HepG2 (cell line): ENCODE results near the gene GYS2. TPM values are rescaled to one million over a fixed set of nuclear protein-coding genes. Genes with fewer than 3 reads are reported as not detected.

Source experiments
- ATAC-seq: fragments of 200-7000 bp; cut with Tn5 transposase; 3 replicates; pipeline ENCODE4 v1.9.1; 2020; ENCODE audit warnings: mild to moderate bottlenecking, moderate library complexity
- BruUV-seq: library from RNA; stranded (reverse); fragments of 400-500 nt; replicated peaks from 2 replicates; lab custom pipeline; 2021; lab: Mats Ljungman, UMichigan
- CTCF ChIA-PET: fragments of 300-600 bp; formaldehyde crosslinking; extraction: SDS; loops from one replicate; lab custom pipeline; 2021; ENCODE audit warnings: low total read pairs, inconsistent platforms, low intra/inter-chr PET ratio; lab: Yijun Ruan, JAX
- POLR2A ChIA-PET: fragments of 350-600 bp; sonication (Branson Sonifier 250); formaldehyde crosslinking; loops from one replicate; lab custom pipeline; 2020; ENCODE audit warnings: antibody characterized with exemption, inconsistent platforms; lab: Yijun Ruan, JAX
- DNase-seq: peaks from one replicate; pipeline ENCODE4 v3.0.0-alpha.2; 2015; ENCODE audit warnings: low spot score
- FAIRE-seq: peaks from 3 replicates; lab custom pipeline; 2011; peaks lifted over from hg19 to GRCh38; lab: Jason Lieb, UNC
- H2AFZ ChIP-seq: one replicate; pipeline ENCODE4 v1.6.1; 2011; ENCODE audit warnings: low read length, inconsistent platforms
- H3K27ac ChIP-seq: fragments of 300-600 bp; 3 replicates; pipeline ENCODE4 v1.8.0; 2011; ENCODE audit warnings: mixed run types, mild to moderate bottlenecking, mixed read lengths, low read length, inconsistent platforms; ENCODE audit not compliant: insufficient read depth; ENCODE audit errors: extremely low read length
- H3K27me3 ChIP-seq, 2 experiments: fragments of 200-600 bp in 1 of 2; 2 replicates in 1 of 2; 3 replicates in 1 of 2; pipeline versions ENCODE4 v1.6.0 to v1.8.0; 2011; ENCODE audit warnings: low read length in 2 of 2, mild to moderate bottlenecking in 2 of 2, moderate library complexity in 2 of 2, inconsistent platforms in 1 of 2; ENCODE audit not compliant: insufficient read depth in 2 of 2, control insufficient read depth in 1 of 2
- H3K36me3 ChIP-seq, 2 experiments: fragments of 200-600 bp in 1 of 2; replicated peaks in 1 of 2; 2 replicates in 1 of 2; 3 replicates in 1 of 2; pipeline versions ENCODE4 v1.5.1 to v1.8.0; 2011; ENCODE audit warnings: low read length in 2 of 2, inconsistent platforms in 1 of 2; ENCODE audit not compliant: insufficient read depth in 2 of 2, control insufficient read depth in 1 of 2
- H3K4me1 ChIP-seq: 2 replicates; pipeline ENCODE4 v1.5.1; 2012; ENCODE audit warnings: low read length, inconsistent platforms; ENCODE audit not compliant: insufficient read depth
- H3K4me2 ChIP-seq: 2 replicates; pipeline ENCODE4 v1.6.0; 2011; ENCODE audit warnings: low read depth, low read length, inconsistent platforms
- H3K4me3 ChIP-seq, 3 experiments: fragments of 200-600 bp in 1 of 3; sonication (generic), shearing (Covaris generic) in 1 of 3; replicated peaks in 1 of 3; 2 replicates each; pipeline ENCODE4 v1.5.1; 2011 to 2016; ENCODE audit warnings: low read length in 3 of 3, inconsistent platforms in 2 of 3, low read depth in 2 of 3, mild to moderate bottlenecking in 2 of 3, control low read depth in 1 of 3, mixed read lengths in 1 of 3; ENCODE audit not compliant: insufficient read depth in 1 of 3
- H3K79me2 ChIP-seq: one replicate; pipeline ENCODE4 v1.6.1; 2011; ENCODE audit warnings: low read length, inconsistent platforms; ENCODE audit not compliant: insufficient read depth
- H3K9ac ChIP-seq: 2 replicates; pipeline ENCODE4 v1.6.0; 2011; ENCODE audit warnings: mild to moderate bottlenecking, low read depth, low read length, inconsistent platforms; ENCODE audit not compliant: insufficient read depth
- H3K9me3 ChIP-seq: 2 replicates; pipeline ENCODE4 v1.5.1; 2012; ENCODE audit warnings: mild to moderate bottlenecking, low read length
- H4K20me1 ChIP-seq: 2 replicates; pipeline ENCODE4 v1.6.0; 2011; ENCODE audit warnings: inconsistent platforms, mild to moderate bottlenecking, low read length, moderate library complexity; ENCODE audit not compliant: insufficient read depth
- ARHGAP35 ChIP-seq: sonication (generic); formaldehyde crosslinking; IDR thresholded peaks from 2 replicates; pipeline ENCODE4 v1.9.0; 2022; ENCODE audit warnings: mild to moderate bottlenecking, inconsistent platforms, moderate library complexity, missing genetic modification reagents, borderline replicate concordance
- KDM5A ChIP-seq: fragments of 200-600 bp; sonication (generic); IDR thresholded peaks from 2 replicates; pipeline ENCODE4 v1.7.0; 2018; ENCODE audit warnings: antibody characterized with exemption, mild to moderate bottlenecking, low read length, borderline replicate concordance
- RARG ChIP-seq: sonication (generic); formaldehyde crosslinking; IDR thresholded peaks from 2 replicates; pipeline ENCODE4 v1.4.0; 2020; ENCODE audit warnings: low read depth, mild to moderate bottlenecking, missing genetic modification reagents
- REPIN1 ChIP-seq: sonication (generic); formaldehyde crosslinking; IDR thresholded peaks from 2 replicates; pipeline ENCODE4 v1.8.0; 2022; ENCODE audit warnings: missing genetic modification reagents, low read depth, mild to moderate bottlenecking, borderline replicate concordance
- REST ChIP-seq, 2 experiments: IDR thresholded peaks; 2 replicates each; pipeline ENCODE4 v1.6.1; 2011 to 2012; ENCODE audit warnings: low read length in 2 of 2, borderline replicate concordance in 1 of 2, low read depth in 1 of 2, mild to moderate bottlenecking in 1 of 2, moderate library complexity in 1 of 2
- ZFP37 ChIP-seq: sonication (generic); formaldehyde crosslinking; IDR thresholded peaks from 2 replicates; pipeline ENCODE4 v1.4.0; 2020; ENCODE audit warnings: missing genetic modification reagents, borderline replicate concordance
- ZNF136 ChIP-seq: sonication (generic); formaldehyde crosslinking; IDR thresholded peaks from 2 replicates; pipeline ENCODE4 v1.8.1; 2022; ENCODE audit warnings: low read depth, mild to moderate bottlenecking, moderate library complexity, missing genetic modification reagents
- ZNF263 ChIP-seq: sonication (generic); formaldehyde crosslinking; IDR thresholded peaks from 2 replicates; pipeline ENCODE4 v1.4.0; 2020; ENCODE audit warnings: missing genetic modification reagents
- ZNF264 ChIP-seq: sonication (generic); formaldehyde crosslinking; IDR thresholded peaks from 2 replicates; pipeline ENCODE4 v1.4.0; 2020; ENCODE audit warnings: missing genetic modification reagents
- ZNF362 ChIP-seq: sonication (generic); formaldehyde crosslinking; IDR thresholded peaks from 2 replicates; pipeline ENCODE4 v1.4.0; 2020; ENCODE audit warnings: missing genetic modification reagents, mild to moderate bottlenecking, borderline replicate concordance
- ZSCAN29 ChIP-seq: sonication (generic); formaldehyde crosslinking; conservative IDR thresholded peaks from 2 replicates; pipeline ENCODE4 v1.4.0; 2020; ENCODE audit warnings: mild to moderate bottlenecking, missing genetic modification reagents
- WGBS: methylation state at CpG from one replicate; pipeline ENCODE4 v1.1.6; 2017; ENCODE audit warnings: low lambda C conversion rate; 5-methylcytosine and 5-hydroxymethylcytosine counted together
- in situ Hi-C: cut with HindIII; loops from 2 replicates; pipeline ENCODE4 v1.10.0; 2017; ENCODE audit warnings: low pct_unique_long_range_greater_than_20kb; ENCODE audit not compliant: extremely low pct_ligation_motif_present
- intact Hi-C: fragments of 100-400 bp; cut with micrococcal nuclease; formaldehyde crosslinking; loops from one replicate; pipeline ENCODE4 v1.10.0; 2022; ENCODE audit not compliant: unreplicated experiment
- polyA plus RNA-seq, 8 experiments: library from polyadenylated mRNA; depleted of rRNA in 3 of 8; stranded (reverse) in 7 of 8; unstranded in 1 of 8; fragments of >200 nt; fragmentation: Illumina TruSeq in 4 of 8; extraction: Trizol in 4 of 8; gene quantifications; 2 replicates each; pipeline versions ENCODE4 v1.2.1 to v1.2.3, GENCODE V29; 2011 to 2016; ENCODE audit warnings: low read depth in 4 of 8, missing spikeins in 1 of 8, mixed read lengths in 1 of 8; ENCODE audit not compliant: insufficient read depth in 1 of 8
- total RNA-seq, 5 experiments: library from RNA; depleted of rRNA; stranded (reverse); fragments of >200 nt; fragmentation: Illumina TruSeq; extraction: Trizol; gene quantifications; 2 replicates each; pipeline ENCODE4 v1.2.3, GENCODE V29; 2016; ENCODE audit warnings: low read depth in 1 of 5

GYS2 gene
- total and polyA plus RNA-seq, 2 of the 13 experiments (the other 11 are each of a cell fraction or from before 2014, with no cell fraction given): not detected

- no peak for TF ChIP-seq REST (IDR thresholded peaks at IDR 0.05; ENCODE audit: borderline replicate concordance in 1 of 2, low read depth in 1 of 2, low read length in 2 of 2)
- TF ChIP-seq ZNF264 (CRISPR knock-in tag): no peak
- TF ChIP-seq ZNF136 (CRISPR knock-in tag): no peak
- no peak for TF ChIP-seq KDM5A
- TF ChIP-seq ZFP37 (CRISPR knock-in tag): no peak
- no peak for TF ChIP-seq ZNF263 (CRISPR knock-in tag)
- TF ChIP-seq RARG: no peak
- TF ChIP-seq, all 625 proteins: peak for 0
Observed at GRCh38 chr12:21631367-21631766, 26.7 kb upstream of the GYS2 start (continued).

- no peaks in the 10 kb centered on the region for H3K27me3 ChIP-seq
- no peak overlapping the region for H2AFZ ChIP-seq
- H3K36me3 ChIP-seq: no peaks in the 10 kb centered on the region
- H4K20me1 ChIP-seq: no peaks in the 10 kb centered on the region
- no peak overlapping the region for H3K27ac ChIP-seq
- no peaks in the 10 kb centered on the region for H3K9me3 ChIP-seq
- H3K79me2 ChIP-seq: no peaks in the 10 kb centered on the region
- TF ChIP-seq ZSCAN29 (CRISPR knock-in tag) (no peak), REPIN1 (CRISPR knock-in tag) (no peak), ARHGAP35 (no peak), ZNF362 (CRISPR knock-in tag) (no peak)
- FAIRE-seq (no peak), ATAC-seq (no peak), DNase-seq (no peak)
- CTCF ChIA-PET: no interaction called here
- whole genome bisulfite sequencing: 5% methylated on average over 2 of the region's 2 CpGs
- in situ Hi-C loops (no loop called here), intact Hi-C loops (no loop called here)
- no TSS peak for BruUV-seq
- H3K4me2 ChIP-seq: no peak overlapping the region
- no peak overlapping the region for H3K9ac ChIP-seq
- POLR2A ChIA-PET: no interaction called here
- no peaks in the 10 kb centered on the region for H3K4me1 ChIP-seq
- no peak overlapping the region for H3K4me3 ChIP-seq
Observed at GRCh38 chr12:21627924-21628323, 23.3 kb upstream of the GYS2 start.
